Common myeloid progenitor, CD34-positive (primary cell): ENCODE measurements around the gene KBTBD12.
"Not testable (repeated sequence)": the region's sequence is repeated elsewhere in the genome, so short reads cannot be mapped to it uniquely, and the experiment has no call there.

Experiments
- CTCF ChIA-PET: fragments of 350-600 bp; sonication (Branson Sonifier 250); formaldehyde crosslinking; loops from one replicate; lab custom pipeline; 2021; ENCODE audit warnings: antibody characterized with exemption; lab: Charles Lee
- POLR2A ChIA-PET: fragments of 350-600 bp; sonication (Branson Sonifier 250); formaldehyde crosslinking; loops from one replicate; lab custom pipeline; 2021; ENCODE audit warnings: antibody characterized with exemption; lab: Charles Lee
- DNase-seq, 3 donors: peaks; one replicate each; pipeline versions ENCODE4 v3.0.0 to v3.0.0-alpha.2; 2013
- H3K27ac ChIP-seq, 2 experiments: 1 replicate in 1 of 2; 2 replicates in 1 of 2; pipeline ENCODE4 v1.7.0; 2013; ENCODE audit warnings: inconsistent platforms in 2 of 2, low read length in 2 of 2, mild to moderate bottlenecking in 2 of 2, low read depth in 1 of 2, moderate library complexity in 1 of 2; ENCODE audit not compliant: severe bottlenecking in 2 of 2, insufficient read depth in 1 of 2, poor library complexity in 1 of 2
- H3K27me3 ChIP-seq, 5 experiments: replicated peaks in 2 of 5; 1 replicate in 3 of 5; 2 replicates in 2 of 5; pipeline versions ENCODE4 v1.6.1 to v1.7.0; 2013; ENCODE audit warnings: low read length in 4 of 5, mild to moderate bottlenecking in 2 of 5, moderate library complexity in 2 of 5, inconsistent platforms in 1 of 5; ENCODE audit not compliant: insufficient read depth in 5 of 5, control insufficient read depth in 4 of 5
- H3K36me3 ChIP-seq, 4 experiments: 1 replicate in 2 of 4; 2 replicates in 2 of 4; pipeline versions ENCODE4 v1.6.1 to v1.7.0; 2013; ENCODE audit warnings: low read length in 3 of 4, control low read depth in 1 of 4, mild to moderate bottlenecking in 1 of 4; ENCODE audit not compliant: control insufficient read depth in 4 of 4, insufficient read depth in 4 of 4
- H3K4me1 ChIP-seq, 4 experiments: 1 replicate in 3 of 4; 2 replicates in 1 of 4; pipeline versions ENCODE4 v1.6.1 to v1.7.1; 2013; ENCODE audit warnings: low read length in 3 of 4, mild to moderate bottlenecking in 3 of 4, control low read depth in 1 of 4, inconsistent platforms in 1 of 4, moderate library complexity in 1 of 4; ENCODE audit not compliant: control insufficient read depth in 4 of 4, insufficient read depth in 4 of 4; ENCODE audit errors: control extremely low read depth in 1 of 4
- H3K4me3 ChIP-seq, 7 experiments: 1 replicate in 4 of 7; 2 replicates in 3 of 7; pipeline versions ENCODE4 v1.5.1 to v1.7.0; 2013; ENCODE audit warnings: mild to moderate bottlenecking in 7 of 7, low read length in 6 of 7, moderate library complexity in 6 of 7, inconsistent platforms in 2 of 7, low read depth in 2 of 7, control low read depth in 1 of 7; ENCODE audit not compliant: insufficient read depth in 4 of 7, control insufficient read depth in 1 of 7; ENCODE audit errors: extremely low read depth in 1 of 7
- H3K9me3 ChIP-seq, 5 experiments: 1 replicate in 4 of 5; 2 replicates in 1 of 5; pipeline versions ENCODE4 v1.6.1 to v1.7.1; 2013; ENCODE audit warnings: low read length in 4 of 5, mild to moderate bottlenecking in 2 of 5, inconsistent platforms in 1 of 5, low read depth in 1 of 5, moderate library complexity in 1 of 5; ENCODE audit not compliant: control insufficient read depth in 4 of 5, insufficient read depth in 2 of 5; ENCODE audit errors: control extremely low read depth in 1 of 5
- WGBS: methylation state at CpG from one replicate; pipeline ENCODE4 v1.1.5; 2013; ENCODE audit not compliant: insufficient coverage; 5-methylcytosine and 5-hydroxymethylcytosine counted together

Gene KBTBD12

GRCh38 chr3:127889461-127889863 lies 25.6 kb upstream of the KBTBD12 start:
- no peak overlapping the region for H3K27ac ChIP-seq
- 90% methylated on average over 1 of the region's 1 CpG for WGBS

GRCh38 chr3:127889976-127890650 lies 24.9 kb upstream of the KBTBD12 start:
- H3K4me3 ChIP-seq: no peak overlapping the region
- ChIA-PET CTCF (no interaction called here), POLR2A (no interaction called here)
- no peaks in the 10 kb centered on the region for H3K27me3 ChIP-seq
- 100% methylated on average over 1 of the region's 3 CpGs for WGBS
- no peak overlapping the region for H3K27ac ChIP-seq
- H3K36me3 ChIP-seq: no peaks in the 10 kb centered on the region
- H3K9me3 ChIP-seq: peaks cover 0 to 21% (median 9%) of the 10 kb centered on the region in 5 experiments
- H3K4me1 ChIP-seq: peaks cover 0 to 15% (median 3%) of the 10 kb centered on the region in 4 experiments
- DNase-seq: no peak

More at GRCh38 chr3:127889461-127889863, 25.6 kb upstream of the KBTBD12 start:
- Histone ChIP-seq H3K36me3 (no peaks in the 10 kb centered on the region), H3K4me1 (peaks cover 0 to 15% (median 3%) of the 10 kb centered on the region in 4 experiments), H3K4me3 (no peak overlapping the region), H3K9me3 (peaks cover 0 to 21% (median 9%) of the 10 kb centered on the region in 5 experiments), H3K27me3 (no peaks in the 10 kb centered on the region)
- DNase-seq: no peak
- ChIA-PET CTCF (no interaction called here), POLR2A (no interaction called here)

GRCh38 chr3:127890651-127891290 lies 24.3 kb upstream of the KBTBD12 start:
- WGBS: 98% methylated on average over 6 of the region's 9 CpGs
- H3K36me3 ChIP-seq, POLR2A ChIA-PET, H3K27ac ChIP-seq, CTCF ChIA-PET, H3K4me3 ChIP-seq, H3K27me3 ChIP-seq: not testable (repeated sequence)
- Histone ChIP-seq H3K9me3 (peaks cover 0 to 21% (median 9%) of the 10 kb centered on the region in 5 experiments), H3K4me1 (peaks cover 0 to 15% (median 3%) of the 10 kb centered on the region in 4 experiments)
- peak in 2 of 3 donors; percentile 33 to 58 for DNase-seq

GRCh38 chr3:127894481-127894880 lies 20.6 kb upstream of the KBTBD12 start:
- DNase-seq: no peak
- ChIA-PET POLR2A (no interaction called here), CTCF (no interaction called here)
- H3K4me1 ChIP-seq: no peaks in the 10 kb centered on the region
- H3K36me3 ChIP-seq: no peaks in the 10 kb centered on the region
- 100% methylated on average over 2 of the region's 3 CpGs for WGBS
- no peak overlapping the region for H3K4me3 ChIP-seq
- no peaks in the 10 kb centered on the region for H3K27me3 ChIP-seq
- H3K9me3 ChIP-seq: peaks cover 0 to 21% (median 9%) of the 10 kb centered on the region in 5 experiments
- no peak overlapping the region for H3K27ac ChIP-seq

- Histone ChIP-seq H3K4me1 (no peaks in the 10 kb centered on the region), H3K27me3 (peaks cover 0 to 2% (median 0%) of the 10 kb centered on the region in 5 experiments), H3K4me3 (no peak overlapping the region), H3K9me3 (no peaks in the 10 kb centered on the region), H3K36me3 (no peaks in the 10 kb centered on the region), H3K27ac (no peak overlapping the region)
- ChIA-PET POLR2A (interaction anchor here (0.5 kb wide), 1 partner anchor 20 kb away, joined by 3 read pairs; no protein-coding TSS in a partner anchor), CTCF (no interaction called here)
- 98% methylated on average over 4 of the region's 6 CpGs for WGBS
- DNase-seq: no peak
These were observed 15.8 kb upstream of the KBTBD12 start for GRCh38 chr3:127899200-127899599.

- H3K4me3 ChIP-seq: no peak overlapping the region
- no peak for DNase-seq
- no peaks in the 10 kb centered on the region for H3K9me3 ChIP-seq
- no peaks in the 10 kb centered on the region for H3K36me3 ChIP-seq
- H3K4me1 ChIP-seq: no peaks in the 10 kb centered on the region
- ChIA-PET POLR2A (interaction anchor here (0.5 kb wide), 1 partner anchor 19 kb away, joined by 3 read pairs; no protein-coding TSS in a partner anchor), CTCF (no interaction called here)
- H3K27ac ChIP-seq: no peak overlapping the region
- WGBS: no CpG with 5 or more reads among the region's 3 CpGs
- H3K27me3 ChIP-seq: peaks cover 0 to 2% (median 0%) of the 10 kb centered on the region in 5 experiments
These were observed 15.3 kb upstream of the KBTBD12 start for GRCh38 chr3:127899766-127900165.

DNA sequence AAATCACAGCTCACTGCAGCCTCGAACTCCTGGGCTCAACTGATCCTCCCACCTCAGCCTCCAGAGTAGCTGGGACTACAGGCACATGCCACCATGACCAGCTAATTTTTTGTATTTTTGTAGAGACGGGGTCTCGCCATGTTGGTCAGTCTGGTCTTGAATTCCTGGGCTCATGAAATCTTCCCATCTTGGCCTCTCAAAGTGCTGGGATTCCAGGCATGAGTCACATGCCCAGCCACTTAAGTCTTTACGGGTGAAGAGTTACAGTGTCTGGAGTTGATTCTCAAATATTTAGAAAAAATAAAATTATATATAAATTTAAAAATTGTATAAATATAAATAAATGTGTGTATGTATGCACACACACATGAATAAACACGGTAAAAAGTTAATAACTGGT lies 14.5 kb upstream of the KBTBD12 start:
- H3K27me3 ChIP-seq: peaks cover 0 to 2% (median 0%) of the 10 kb centered on the region in 5 experiments
- POLR2A ChIA-PET: no interaction called here
- no peak overlapping the region for H3K27ac ChIP-seq
- 100% methylated on average over 3 of the region's 5 CpGs for WGBS
- no peaks in the 10 kb centered on the region for H3K4me1 ChIP-seq
- H3K4me3 ChIP-seq: no peak overlapping the region
- CTCF ChIA-PET: no interaction called here
- DNase-seq: no peak
- H3K36me3 ChIP-seq: no peaks in the 10 kb centered on the region
- no peaks in the 10 kb centered on the region for H3K9me3 ChIP-seq
